Osteocyte (in vitro differentiated cells): Measurements from ENCODE around the gene RPP40. TPM values are rescaled to one million over a fixed set of nuclear protein-coding genes. Genes with fewer than 3 reads are reported as not detected.

Experiments used
- DNase-seq: peaks from one replicate; pipeline ENCODE4 v3.0.0; 2021; ENCODE audit warnings: mixed read lengths; ENCODE audit not compliant: unreplicated experiment; ENCODE audit errors: extremely low spot score
- H3K27ac Mint-ChIP-seq: one replicate; pipeline ENCODE4 v1.8.0; 2021; ENCODE audit warnings: mild to moderate bottlenecking, mixed read lengths; ENCODE audit not compliant: unreplicated experiment
- H3K27me3 Mint-ChIP-seq: one replicate; pipeline ENCODE4 v1.8.0; 2021; ENCODE audit warnings: mixed read lengths; ENCODE audit not compliant: unreplicated experiment
- H3K36me3 Mint-ChIP-seq: one replicate; pipeline ENCODE4 v1.8.0; 2021; ENCODE audit warnings: mixed read lengths; ENCODE audit not compliant: unreplicated experiment
- H3K4me1 Mint-ChIP-seq: one replicate; pipeline ENCODE4 v1.8.0; 2021; ENCODE audit warnings: mixed read lengths; ENCODE audit not compliant: unreplicated experiment
- H3K4me3 Mint-ChIP-seq: one replicate; pipeline ENCODE4 v1.8.0; 2021; ENCODE audit warnings: mild to moderate bottlenecking, moderate library complexity, mixed read lengths; ENCODE audit not compliant: unreplicated experiment
- H3K9me3 Mint-ChIP-seq: one replicate; pipeline ENCODE4 v1.8.0; 2021; ENCODE audit warnings: mixed read lengths; ENCODE audit not compliant: unreplicated experiment
- CTCF ChIP-seq: fragments of 200-600 bp; sonication (generic); IDR thresholded peaks from 2 replicates; pipeline ENCODE4 v1.5.0; 2021; ENCODE audit warnings: antibody characterized with exemption, mild to moderate bottlenecking, moderate library complexity
- total RNA-seq: library from RNA; stranded (reverse); gene quantifications from 2 replicates; pipeline ENCODE4 v1.2.1, GENCODE V29; 2021

RPP40 gene
- total RNA-seq, 1 donor from 2014 or later: 5.6 TPM

GRCh38 chr6:4950836-4951533 lies 52.9 kb downstream of the RPP40 start:
- H3K36me3 Mint-ChIP-seq: peaks cover 34% of the 10 kb centered on the region
- H3K9me3 Mint-ChIP-seq: no peaks in the 10 kb centered on the region
- no peak overlapping the region for H3K4me3 Mint-ChIP-seq
- H3K27me3 Mint-ChIP-seq: no peaks in the 10 kb centered on the region
- DNase-seq: no peak
- peaks cover 2% of the 10 kb centered on the region for H3K4me1 Mint-ChIP-seq
- no peak overlapping the region for H3K27ac Mint-ChIP-seq
- no peak for TF ChIP-seq CTCF

DNA sequence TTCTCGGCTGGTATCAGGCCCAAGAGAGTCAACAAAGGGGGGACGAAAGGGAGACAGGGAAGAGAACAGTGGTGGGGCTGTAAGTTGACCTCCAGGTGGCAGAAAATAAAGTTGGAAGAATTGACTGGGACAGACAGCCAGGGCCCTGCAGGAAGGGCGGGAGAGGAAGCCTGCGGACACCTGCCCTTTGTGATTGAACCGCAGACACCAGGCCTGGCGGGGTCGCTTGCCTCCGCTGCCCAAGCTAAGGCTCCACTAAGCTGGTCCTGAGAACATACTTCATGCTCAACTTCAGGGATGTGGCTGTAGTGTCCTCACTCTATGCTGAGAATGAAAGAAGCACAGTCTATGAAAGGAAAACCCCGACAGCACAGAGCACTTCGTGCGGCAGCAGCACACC lies 53.8 kb downstream of the RPP40 start:
- TF ChIP-seq CTCF: no peak
- no peaks in the 10 kb centered on the region for H3K9me3 Mint-ChIP-seq
- no peaks in the 10 kb centered on the region for H3K27me3 Mint-ChIP-seq
- DNase-seq: no peak
- no peak overlapping the region for H3K27ac Mint-ChIP-seq
- H3K36me3 Mint-ChIP-seq: peaks cover 31% of the 10 kb centered on the region
- peaks cover 2% of the 10 kb centered on the region for H3K4me1 Mint-ChIP-seq
- no peak overlapping the region for H3K4me3 Mint-ChIP-seq

- peaks cover 35% of the 10 kb centered on the region for H3K36me3 Mint-ChIP-seq
- H3K9me3 Mint-ChIP-seq: no peaks in the 10 kb centered on the region
- no peak for DNase-seq
- H3K27ac Mint-ChIP-seq: no peak overlapping the region
- no peaks in the 10 kb centered on the region for H3K27me3 Mint-ChIP-seq
- H3K4me1 Mint-ChIP-seq: peaks cover 2% of the 10 kb centered on the region
- no peak overlapping the region for H3K4me3 Mint-ChIP-seq
- TF ChIP-seq CTCF: no peak
Observed at GRCh38 chr6:4948781-4949450, 54.9 kb downstream of the RPP40 start.

DNA sequence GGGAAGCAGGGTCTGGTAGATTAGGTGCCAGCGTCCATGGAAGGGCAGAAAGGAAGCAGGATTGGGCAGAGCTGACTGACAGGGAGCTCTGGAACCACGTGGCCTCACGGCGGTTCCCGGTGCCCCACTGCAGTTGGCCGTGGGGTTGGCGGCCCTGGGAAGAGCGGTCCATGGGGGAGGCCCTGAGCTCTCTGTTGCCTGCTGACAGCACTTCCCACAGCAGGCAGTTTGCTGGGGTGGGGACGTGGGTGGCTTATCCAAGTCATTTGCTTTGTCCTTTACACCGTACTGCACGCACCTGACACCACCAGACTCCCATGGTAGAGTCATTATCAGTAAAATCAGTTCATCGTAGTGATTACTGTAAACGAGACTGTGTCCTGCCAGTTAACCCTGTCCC lies 56.1 kb downstream of the RPP40 start:
- Mint-ChIP-seq H3K4me1 (peaks cover 9% of the 10 kb centered on the region), H3K27me3 (no peaks in the 10 kb centered on the region), H3K9me3 (no peaks in the 10 kb centered on the region), H3K27ac (no peak overlapping the region), H3K36me3 (peaks cover 29% of the 10 kb centered on the region), H3K4me3 (no peak overlapping the region)
- no peak for TF ChIP-seq CTCF
- DNase-seq: no peak

GRCh38 chr6:4946521-4946920 lies 57.3 kb downstream of the RPP40 start:
- Mint-ChIP-seq H3K27me3 (no peaks in the 10 kb centered on the region), H3K4me3 (no peak overlapping the region), H3K4me1 (peaks cover 21% of the 10 kb centered on the region), H3K27ac (no peak overlapping the region), H3K9me3 (no peaks in the 10 kb centered on the region), H3K36me3 (peaks cover 23% of the 10 kb centered on the region)
- no peak for TF ChIP-seq CTCF
- DNase-seq: no peak

Other genes with a start within 250 kb of the RPP40 start
- gene CDYL, start 227.6 kb downstream of the RPP40 start, total RNA-seq: 39.8 and 40.4 TPM in 2 replicates
- gene PPP1R3G, start 81.3 kb upstream of the RPP40 start, total RNA-seq: 0.29 and 0.40 TPM in 2 replicates